ENCODE measurements around the gene SDR9C7. TPM values are rescaled to one million over a fixed set of nuclear protein-coding genes. Genes with fewer than 3 reads are reported as not detected.

The SDR9C7 gene
- total and polyA plus RNA-seq, 9 donors = 0.07 to 0.25 (median 0.18) TPM; not detected in 5

GRCh38 chr12:56954958-56955355 lies 20.7 kb upstream of the SDR9C7 start:
- Histone ChIP-seq H3K27me3 (no peaks in the 10 kb centered on the region), H3K4me1 (ENCODE audit: insufficient read depth) (no peaks in the 10 kb centered on the region), H3K9me3 (no peaks in the 10 kb centered on the region), H3K4me3 (no peak overlapping the region), H3K27ac (no peak overlapping the region), H3K36me3 (no peaks in the 10 kb centered on the region)
- DNase-seq = no peak
- TF ChIP-seq EP300 (IDR thresholded peaks at IDR 0.05) (no peak), POLR2A (IDR thresholded peaks at IDR 0.05) (no peak), CTCF (IDR thresholded peaks at IDR 0.05) (no peak)
- 73 to 82% (median 74%) methylated on average over 6 of the region's 6 CpGs for WGBS, 3 donors
- intact Hi-C loops (cut with DNase I) = no loop called here

- no peaks in the 10 kb centered on the region for H3K27me3 ChIP-seq
- no peak overlapping the region for H3K27ac ChIP-seq
- intact Hi-C loops (cut with DNase I) = no loop called here
- no peaks in the 10 kb centered on the region for H3K9me3 ChIP-seq
- H3K4me1 ChIP-seq (ENCODE audit: insufficient read depth) = no peaks in the 10 kb centered on the region
- H3K4me3 ChIP-seq = no peak overlapping the region
- DNase-seq = no peak
- no peaks in the 10 kb centered on the region for H3K36me3 ChIP-seq
- 89 to 98% (median 93%) methylated on average over 6 of the region's 6 CpGs for WGBS, 3 donors
- TF ChIP-seq EP300 (IDR thresholded peaks at IDR 0.05) = no peak
- TF ChIP-seq CTCF (IDR thresholded peaks at IDR 0.05) = no peak
- no peak for TF ChIP-seq POLR2A (IDR thresholded peaks at IDR 0.05)
Measured at GRCh38 chr12:56954057-56954957, 20.1 kb upstream of the SDR9C7 start.

GRCh38 chr12:56953314-56953713 lies 19.1 kb upstream of the SDR9C7 start:
- Histone ChIP-seq H3K4me3 (no peak overlapping the region), H3K4me1 (ENCODE audit: insufficient read depth) (no peaks in the 10 kb centered on the region), H3K36me3 (no peaks in the 10 kb centered on the region), H3K9me3 (no peaks in the 10 kb centered on the region), H3K27ac (no peak overlapping the region), H3K27me3 (no peaks in the 10 kb centered on the region)
- TF ChIP-seq EP300 (IDR thresholded peaks at IDR 0.05) (no peak), CTCF (IDR thresholded peaks at IDR 0.05) (no peak), POLR2A (IDR thresholded peaks at IDR 0.05) (no peak)
- no peak for DNase-seq
- WGBS, 3 donors = 19 to 37% (median 25%) methylated on average over 1 of the region's 1 CpG
- intact Hi-C loops (cut with DNase I) = no loop called here

- Histone ChIP-seq H3K4me1 (ENCODE audit: insufficient read depth) (no peaks in the 10 kb centered on the region), H3K36me3 (no peaks in the 10 kb centered on the region), H3K9me3 (peaks cover 0 to 3% of the 10 kb centered on the region in 2 donors), H3K4me3 (no peak overlapping the region), H3K27me3 (no peaks in the 10 kb centered on the region), H3K27ac (no peak overlapping the region)
- DNase-seq = no peak
- intact Hi-C loops (cut with DNase I) = no loop called here
- TF ChIP-seq EP300 (IDR thresholded peaks at IDR 0.05) (no peak), CTCF (IDR thresholded peaks at IDR 0.05) (no peak), POLR2A (IDR thresholded peaks at IDR 0.05) (no peak)
- WGBS, 3 donors = 85 to 92% (median 89%) methylated on average over 11 of the region's 11 CpGs
Measured at GRCh38 chr12:56951582-56952339, 17.6 kb upstream of the SDR9C7 start.
